SK-N-SH (cell line): Measurements from ENCODE around the gene SPG7. TPM values are rescaled to one million over a fixed set of nuclear protein-coding genes. Genes with fewer than 3 reads are reported as not detected.

ENCODE experiments used
- CTCF ChIA-PET: fragments of 300-600, 350-600 bp; formaldehyde crosslinking; extraction: SDS; loops from one replicate; lab custom pipeline; 2021; lab: Yijun Ruan, JAX
- POLR2A ChIA-PET: fragments of 350-600 bp; sonication (Branson Sonifier 250); formaldehyde crosslinking; extraction: SDS; loops from one replicate; lab custom pipeline; 2020; ENCODE audit warnings: antibody characterized with exemption, inconsistent platforms; lab: Yijun Ruan, JAX
- DNase-seq: peaks from one replicate; pipeline ENCODE4 v3.0.0; 2012
- H2AFZ ChIP-seq: fragments of 200-600 bp; sonication (generic); 2 replicates; pipeline ENCODE4 v1.8.1; 2016; ENCODE audit warnings: antibody characterized with exemption, mild to moderate bottlenecking, low read depth
- H3F3A ChIP-seq: fragments of 200-600 bp; sonication (generic); replicated peaks from 2 replicates; pipeline ENCODE3; 2016; ENCODE audit warnings: antibody characterized with exemption, mild to moderate bottlenecking; ENCODE audit not compliant: insufficient read depth
- H3K27ac ChIP-seq, 2 experiments: fragments of 200-500 bp in 1 of 2; fragments of 200-600 bp in 1 of 2; sonication (Bioruptor generic) in 1 of 2; sonication (generic), shearing (Covaris generic) in 1 of 2; 2 replicates each; pipeline versions ENCODE4 v1.5.1 to v1.6.1; 2014 to 2016; ENCODE audit warnings: low read depth in 2 of 2, inconsistent platforms in 1 of 2, low read length in 1 of 2, mild to moderate bottlenecking in 1 of 2, mixed read lengths in 1 of 2
- H3K27me3 ChIP-seq: fragments of 200-600 bp; sonication (generic), shearing (Covaris generic); 2 replicates; pipeline ENCODE4 v1.6.1; 2016; ENCODE audit warnings: mixed run types; ENCODE audit not compliant: insufficient read depth
- H3K36me3 ChIP-seq, 2 experiments: fragments of 200-500 bp in 1 of 2; fragments of 200-600 bp in 1 of 2; sonication (Bioruptor generic) in 1 of 2; sonication (generic) in 1 of 2; replicated peaks in 1 of 2; 2 replicates each; pipeline versions ENCODE3 to v1.5.1; 2014 to 2016; ENCODE audit warnings: low read length in 1 of 2, mild to moderate bottlenecking in 1 of 2; ENCODE audit not compliant: insufficient read depth in 2 of 2, control insufficient read depth in 1 of 2
- H3K4me1 ChIP-seq, 2 experiments: fragments of 200-500 bp in 1 of 2; fragments of 200-600 bp in 1 of 2; sonication (Bioruptor generic) in 1 of 2; sonication (generic), shearing (Covaris generic) in 1 of 2; 2 replicates each; pipeline versions ENCODE4 v1.5.1 to v1.6.1; 2014 to 2016; ENCODE audit warnings: low read depth in 1 of 2, low read length in 1 of 2, mixed run types in 1 of 2; ENCODE audit not compliant: insufficient read depth in 2 of 2, control insufficient read depth in 1 of 2
- H3K4me2 ChIP-seq: fragments of 200-600 bp; sonication (generic), shearing (Covaris generic); 2 replicates; pipeline ENCODE4 v1.6.1; 2017; ENCODE audit warnings: mixed run types
- H3K4me3 ChIP-seq, 2 experiments: fragments of 200-500 bp in 1 of 2; fragments of 200-600 bp in 1 of 2; sonication (Bioruptor generic) in 1 of 2; sonication (generic), shearing (Covaris generic) in 1 of 2; 2 replicates each; pipeline versions ENCODE4 v1.5.1 to v1.8.1; 2014 to 2016; ENCODE audit warnings: low read depth in 2 of 2, inconsistent platforms in 1 of 2, low read length in 1 of 2, mild to moderate bottlenecking in 1 of 2, mixed read lengths in 1 of 2, moderate library complexity in 1 of 2
- H3K79me2 ChIP-seq: fragments of 200-600 bp; sonication (generic); 2 replicates; pipeline ENCODE4 v1.8.1; 2017; ENCODE audit warnings: mild to moderate bottlenecking; ENCODE audit not compliant: insufficient read depth
- H3K9ac ChIP-seq: fragments of 200-600 bp; sonication (generic); 2 replicates; pipeline ENCODE4 v1.6.1; 2017; ENCODE audit warnings: mixed run types
- H3K9me2 ChIP-seq: fragments of 200-600 bp; sonication (generic); 2 replicates; pipeline ENCODE4 v1.6.1; 2017; ENCODE audit warnings: mixed run types
- H3K9me3 ChIP-seq: fragments of 200-600 bp; sonication (generic); 2 replicates; pipeline ENCODE4 v1.6.1; 2017; ENCODE audit warnings: mixed run types, mild to moderate bottlenecking, moderate library complexity
- H4K20me1 ChIP-seq: fragments of 200-600 bp; sonication (generic); 2 replicates; pipeline ENCODE4 v1.6.1; 2017; ENCODE audit warnings: mild to moderate bottlenecking, mixed run types; ENCODE audit not compliant: insufficient read depth
- EZH2phosphoT487 ChIP-seq: fragments of 200-600 bp; sonication (generic); IDR thresholded peaks from 2 replicates; pipeline ENCODE4 v1.6.1; 2017; ENCODE audit warnings: low read depth, mixed run types, mild to moderate bottlenecking, antibody characterized with exemption, moderate library complexity, borderline replicate concordance
- FOSL2 ChIP-seq: IDR thresholded peaks from 2 replicates; pipeline ENCODE4 v1.4.0; 2012; ENCODE audit warnings: low read depth, mild to moderate bottlenecking, moderate library complexity, borderline replicate concordance
- FOXJ3 ChIP-seq: sonication (generic); formaldehyde crosslinking; IDR thresholded peaks from 2 replicates; pipeline ENCODE4 v1.5.1; 2020; ENCODE audit warnings: mild to moderate bottlenecking, missing genetic modification reagents
- GABPA ChIP-seq: IDR thresholded peaks from 2 replicates; pipeline ENCODE4 v1.4.0; 2012; ENCODE audit warnings: low read depth, mild to moderate bottlenecking
- MAX ChIP-seq: IDR thresholded peaks from 2 replicates; pipeline ENCODE4 v1.4.0; 2012; ENCODE audit warnings: low read depth
- MXI1 ChIP-seq: IDR thresholded peaks from 2 replicates; pipeline ENCODE4 v1.6.1; 2012; ENCODE audit warnings: mild to moderate bottlenecking, low read depth, low read length, improper control_type of control experiment
- NRF1 ChIP-seq: IDR thresholded peaks from 2 replicates; pipeline ENCODE4 v1.6.1; 2012; ENCODE audit warnings: low read depth, mild to moderate bottlenecking, low read length
- POLR2AphosphoS5 ChIP-seq: IDR thresholded peaks from 2 replicates; pipeline ENCODE4 v1.6.1; 2012; ENCODE audit warnings: low read depth, low read length
- REST ChIP-seq: IDR thresholded peaks from 2 replicates; pipeline ENCODE4 v1.6.1; 2012; ENCODE audit warnings: mild to moderate bottlenecking, low read depth, low read length, moderate library complexity
- RFX5 ChIP-seq: IDR thresholded peaks from 2 replicates; pipeline ENCODE4 v1.6.1; 2012; ENCODE audit warnings: mild to moderate bottlenecking, improper control_type of control experiment, low read length
- RXRA ChIP-seq: IDR thresholded peaks from 2 replicates; pipeline ENCODE4 v1.4.0; 2012; ENCODE audit warnings: low read depth, mild to moderate bottlenecking, borderline replicate concordance
- SIN3A ChIP-seq: IDR thresholded peaks from 2 replicates; pipeline ENCODE4 v1.6.1; 2012; ENCODE audit warnings: low read depth, mild to moderate bottlenecking, low read length, moderate library complexity, borderline replicate concordance
- SMC3 ChIP-seq: IDR thresholded peaks from 2 replicates; pipeline ENCODE4 v1.6.1; 2012; ENCODE audit warnings: low read depth, low read length, improper control_type of control experiment
- TAF1 ChIP-seq: IDR thresholded peaks from 2 replicates; pipeline ENCODE4 v1.6.1; 2012; ENCODE audit warnings: low read depth, mild to moderate bottlenecking, low read length, moderate library complexity, borderline replicate concordance
- TEAD4 ChIP-seq: IDR thresholded peaks from 2 replicates; pipeline ENCODE4 v1.4.0; 2012; ENCODE audit warnings: mild to moderate bottlenecking, borderline replicate concordance; ENCODE audit not compliant: insufficient read depth
- WGBS: methylation state at CpG from one replicate; pipeline ENCODE4 v1.1.6; 2017; ENCODE audit warnings: low lambda C conversion rate; 5-methylcytosine and 5-hydroxymethylcytosine counted together
- polyA plus RNA-seq, 3 experiments: library from polyadenylated mRNA; depleted of rRNA; stranded (reverse); fragments of >200 nt; gene quantifications; 2 replicates each; pipeline ENCODE4 v1.2.3, GENCODE V29; 2012
- TF ChIP-seq, protein P1 (sequence below): fragments of 200-600 bp; sonication (generic); IDR thresholded peaks from 2 replicates; pipeline ENCODE4 v1.6.1; 2017; ENCODE audit warnings: antibody characterized with exemption, mild to moderate bottlenecking, moderate library complexity
- TF ChIP-seq, protein P2 (sequence below): IDR thresholded peaks from 2 replicates; pipeline ENCODE4; 2012
- TF ChIP-seq, protein P3 (sequence below): IDR thresholded peaks from 2 replicates; pipeline ENCODE4 v1.4.0; 2012; ENCODE audit warnings: low read depth, borderline replicate concordance
- TF ChIP-seq, protein P4 (sequence below): fragments of 150-350 bp; IDR thresholded peaks from 2 replicates; pipeline ENCODE4 v1.6.1; 2016; ENCODE audit warnings: mild to moderate bottlenecking, low read depth, low read length

Gene SPG7
- polyA plus RNA-seq, 1 of the 3 experiments (the other 2 are of a cell fraction): 100 TPM

DNA sequence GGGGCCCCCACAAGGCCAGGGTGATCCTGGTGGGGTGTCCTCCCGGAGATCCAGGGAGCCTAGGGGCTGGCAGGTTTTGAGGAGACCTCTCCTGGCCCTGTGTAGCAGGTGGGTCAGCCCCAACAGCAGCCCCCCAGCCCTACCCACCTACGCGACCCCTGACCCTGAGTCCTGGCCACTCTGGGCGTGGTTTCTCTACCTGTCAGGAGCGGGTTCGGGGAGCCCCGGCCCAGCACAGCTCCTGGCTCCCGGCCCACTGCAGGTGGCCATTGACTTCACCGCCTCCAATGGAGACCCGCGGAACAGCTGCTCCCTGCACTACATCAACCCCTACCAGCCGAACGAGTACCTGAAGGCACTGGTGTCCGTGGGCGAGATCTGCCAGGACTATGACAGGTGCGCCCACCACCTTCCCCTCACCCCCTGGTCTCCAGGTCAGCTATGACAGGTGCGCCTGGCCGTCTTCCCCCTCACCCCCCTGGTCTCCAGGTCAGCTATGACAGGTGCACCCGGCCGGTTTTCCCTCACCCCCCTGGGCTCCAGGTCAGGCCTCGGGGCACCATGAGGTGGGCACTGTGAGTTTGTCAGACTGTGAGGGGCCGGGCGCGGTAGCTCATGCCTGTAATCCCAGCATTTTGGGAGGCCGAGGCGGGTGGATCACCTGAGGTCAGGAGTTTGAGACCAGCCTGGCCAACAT lies 80.4 kb downstream of the SPG7 start (continued):
- TF ChIP-seq RXRA (no peak), POLR2AphosphoS5 (no peak), REST (no peak), NRF1 (no peak), SMC3 (no peak), SIN3A (no peak), EZH2phosphoT487 (no peak), GABPA (no peak), TEAD4 (no peak)
- TF ChIP-seq, protein P1, sequence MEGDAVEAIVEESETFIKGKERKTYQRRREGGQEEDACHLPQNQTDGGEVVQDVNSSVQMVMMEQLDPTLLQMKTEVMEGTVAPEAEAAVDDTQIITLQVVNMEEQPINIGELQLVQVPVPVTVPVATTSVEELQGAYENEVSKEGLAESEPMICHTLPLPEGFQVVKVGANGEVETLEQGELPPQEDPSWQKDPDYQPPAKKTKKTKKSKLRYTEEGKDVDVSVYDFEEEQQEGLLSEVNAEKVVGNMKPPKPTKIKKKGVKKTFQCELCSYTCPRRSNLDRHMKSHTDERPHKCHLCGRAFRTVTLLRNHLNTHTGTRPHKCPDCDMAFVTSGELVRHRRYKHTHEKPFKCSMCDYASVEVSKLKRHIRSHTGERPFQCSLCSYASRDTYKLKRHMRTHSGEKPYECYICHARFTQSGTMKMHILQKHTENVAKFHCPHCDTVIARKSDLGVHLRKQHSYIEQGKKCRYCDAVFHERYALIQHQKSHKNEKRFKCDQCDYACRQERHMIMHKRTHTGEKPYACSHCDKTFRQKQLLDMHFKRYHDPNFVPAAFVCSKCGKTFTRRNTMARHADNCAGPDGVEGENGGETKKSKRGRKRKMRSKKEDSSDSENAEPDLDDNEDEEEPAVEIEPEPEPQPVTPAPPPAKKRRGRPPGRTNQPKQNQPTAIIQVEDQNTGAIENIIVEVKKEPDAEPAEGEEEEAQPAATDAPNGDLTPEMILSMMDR: no peak
- TF ChIP-seq, protein P2, sequence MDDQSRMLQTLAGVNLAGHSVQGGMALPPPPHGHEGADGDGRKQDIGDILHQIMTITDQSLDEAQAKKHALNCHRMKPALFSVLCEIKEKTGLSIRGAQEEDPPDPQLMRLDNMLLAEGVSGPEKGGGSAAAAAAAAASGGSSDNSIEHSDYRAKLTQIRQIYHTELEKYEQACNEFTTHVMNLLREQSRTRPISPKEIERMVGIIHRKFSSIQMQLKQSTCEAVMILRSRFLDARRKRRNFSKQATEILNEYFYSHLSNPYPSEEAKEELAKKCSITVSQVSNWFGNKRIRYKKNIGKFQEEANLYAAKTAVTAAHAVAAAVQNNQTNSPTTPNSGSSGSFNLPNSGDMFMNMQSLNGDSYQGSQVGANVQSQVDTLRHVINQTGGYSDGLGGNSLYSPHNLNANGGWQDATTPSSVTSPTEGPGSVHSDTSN: no peak

GRCh38 chr16:89589241-89589926 lies 81.2 kb downstream of the SPG7 start:
- Histone ChIP-seq H3K9ac (no peak overlapping the region), H3F3A (peaks cover 4% of the 10 kb centered on the region), H3K9me3 (no peaks in the 10 kb centered on the region), H4K20me1 (no peaks in the 10 kb centered on the region), H3K79me2 (no peaks in the 10 kb centered on the region), H3K36me3 (no peaks in the 10 kb centered on the region), H3K4me3 (no peak overlapping the region), H2AFZ (no peak overlapping the region), H3K4me1 (no peaks in the 10 kb centered on the region; a peak in 1 of 4 replicates), H3K9me2 (no peaks in the 10 kb centered on the region), H3K27ac (no peak overlapping the region), H3K27me3 (no peaks in the 10 kb centered on the region), H3K4me2 (no peak overlapping the region)
- no peak for DNase-seq
- 89% methylated on average over 12 of the region's 21 CpGs for whole genome bisulfite sequencing
- ChIA-PET POLR2A (no interaction called here), CTCF (interaction anchor here (1.0 to 1.3 kb wide), 2 partner anchors 25 to 26 kb away, joined by 3 to 6 read pairs; no protein-coding TSS in a partner anchor)
- no peak for TF ChIP-seq MXI1
- TF ChIP-seq TAF1: no peak
- no peak for TF ChIP-seq GABPA
- no peak for TF ChIP-seq FOSL2
- no peak for TF ChIP-seq TEAD4
- no peak for TF ChIP-seq FOXJ3 (CRISPR knock-in tag)
- TF ChIP-seq RXRA: no peak
- no peak for TF ChIP-seq RFX5
- TF ChIP-seq MAX: no peak
- TF ChIP-seq, protein P3, sequence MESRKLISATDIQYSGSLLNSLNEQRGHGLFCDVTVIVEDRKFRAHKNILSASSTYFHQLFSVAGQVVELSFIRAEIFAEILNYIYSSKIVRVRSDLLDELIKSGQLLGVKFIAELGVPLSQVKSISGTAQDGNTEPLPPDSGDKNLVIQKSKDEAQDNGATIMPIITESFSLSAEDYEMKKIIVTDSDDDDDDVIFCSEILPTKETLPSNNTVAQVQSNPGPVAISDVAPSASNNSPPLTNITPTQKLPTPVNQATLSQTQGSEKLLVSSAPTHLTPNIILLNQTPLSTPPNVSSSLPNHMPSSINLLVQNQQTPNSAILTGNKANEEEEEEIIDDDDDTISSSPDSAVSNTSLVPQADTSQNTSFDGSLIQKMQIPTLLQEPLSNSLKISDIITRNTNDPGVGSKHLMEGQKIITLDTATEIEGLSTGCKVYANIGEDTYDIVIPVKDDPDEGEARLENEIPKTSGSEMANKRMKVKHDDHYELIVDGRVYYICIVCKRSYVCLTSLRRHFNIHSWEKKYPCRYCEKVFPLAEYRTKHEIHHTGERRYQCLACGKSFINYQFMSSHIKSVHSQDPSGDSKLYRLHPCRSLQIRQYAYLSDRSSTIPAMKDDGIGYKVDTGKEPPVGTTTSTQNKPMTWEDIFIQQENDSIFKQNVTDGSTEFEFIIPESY: no peak
- TF ChIP-seq, protein P4, sequence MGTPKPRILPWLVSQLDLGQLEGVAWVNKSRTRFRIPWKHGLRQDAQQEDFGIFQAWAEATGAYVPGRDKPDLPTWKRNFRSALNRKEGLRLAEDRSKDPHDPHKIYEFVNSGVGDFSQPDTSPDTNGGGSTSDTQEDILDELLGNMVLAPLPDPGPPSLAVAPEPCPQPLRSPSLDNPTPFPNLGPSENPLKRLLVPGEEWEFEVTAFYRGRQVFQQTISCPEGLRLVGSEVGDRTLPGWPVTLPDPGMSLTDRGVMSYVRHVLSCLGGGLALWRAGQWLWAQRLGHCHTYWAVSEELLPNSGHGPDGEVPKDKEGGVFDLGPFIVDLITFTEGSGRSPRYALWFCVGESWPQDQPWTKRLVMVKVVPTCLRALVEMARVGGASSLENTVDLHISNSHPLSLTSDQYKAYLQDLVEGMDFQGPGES: no peak
